Stimulated activated CD8-positive, alpha-beta memory T cell treated with anti-CD3 and anti-CD28 coated beads, Interleukin-7, amount 100 ng/mL, for 1 hour (primary cell): ENCODE data around the gene CCDC74A.
"Not testable (repeated sequence)": the region's sequence is repeated elsewhere in the genome, so short reads cannot be mapped to it uniquely, and the experiment has no call there.

Source experiments
- DNase-seq, 2 donors: peaks; one replicate each; pipeline ENCODE4 v3.0.0-alpha.2; 2020; ENCODE audit warnings: low read depth in 2 of 2

CCDC74A gene

GRCh38 chr2:131498321-131498973 lies 29.2 kb upstream of the CCDC74A start:
- not testable (repeated sequence) for DNase-seq

GRCh38 chr2:131503587-131503986 lies 24.1 kb upstream of the CCDC74A start:
- DNase-seq: not testable (repeated sequence)

GRCh38 chr2:131504082-131504750 lies 23.5 kb upstream of the CCDC74A start:
- not testable (repeated sequence) for DNase-seq

GRCh38 chr2:131509615-131510014 lies 18.1 kb upstream of the CCDC74A start:
- DNase-seq: no peak

DNA sequence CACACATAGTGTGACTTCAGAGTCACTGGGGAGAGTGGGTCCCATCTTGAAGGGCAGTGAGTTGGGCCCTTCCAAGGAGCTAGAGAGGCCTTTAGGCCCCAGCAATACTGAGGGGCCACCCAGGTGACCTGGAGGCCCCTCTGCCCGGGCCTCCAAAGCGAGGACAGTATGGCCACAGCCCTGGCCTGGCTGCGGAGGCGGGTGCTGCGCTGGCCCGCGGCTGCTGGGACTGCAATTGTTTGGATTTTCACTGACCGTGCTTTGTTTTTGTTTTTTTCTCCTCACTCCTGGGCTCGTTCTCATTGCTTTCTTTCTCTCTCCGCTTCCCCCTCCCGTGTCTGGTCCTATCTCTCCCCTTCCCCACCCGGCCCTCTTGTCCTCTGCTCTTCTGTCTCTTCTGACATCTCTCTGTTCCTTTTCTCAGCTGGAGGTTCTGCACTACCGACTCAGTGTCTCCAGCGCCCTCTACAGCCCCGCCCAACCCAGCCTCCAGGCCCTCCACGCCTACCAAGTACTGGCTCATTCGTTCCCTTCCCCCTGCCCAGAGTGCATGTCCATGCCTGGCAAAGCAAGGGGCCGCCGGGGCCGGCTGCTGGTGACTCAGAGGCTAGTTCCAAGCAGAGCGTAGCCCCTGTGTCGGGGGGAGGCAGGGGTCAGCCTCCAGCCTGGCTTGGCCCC lies 16.3 kb upstream of the CCDC74A start:
- not testable (repeated sequence) for DNase-seq

DNA sequence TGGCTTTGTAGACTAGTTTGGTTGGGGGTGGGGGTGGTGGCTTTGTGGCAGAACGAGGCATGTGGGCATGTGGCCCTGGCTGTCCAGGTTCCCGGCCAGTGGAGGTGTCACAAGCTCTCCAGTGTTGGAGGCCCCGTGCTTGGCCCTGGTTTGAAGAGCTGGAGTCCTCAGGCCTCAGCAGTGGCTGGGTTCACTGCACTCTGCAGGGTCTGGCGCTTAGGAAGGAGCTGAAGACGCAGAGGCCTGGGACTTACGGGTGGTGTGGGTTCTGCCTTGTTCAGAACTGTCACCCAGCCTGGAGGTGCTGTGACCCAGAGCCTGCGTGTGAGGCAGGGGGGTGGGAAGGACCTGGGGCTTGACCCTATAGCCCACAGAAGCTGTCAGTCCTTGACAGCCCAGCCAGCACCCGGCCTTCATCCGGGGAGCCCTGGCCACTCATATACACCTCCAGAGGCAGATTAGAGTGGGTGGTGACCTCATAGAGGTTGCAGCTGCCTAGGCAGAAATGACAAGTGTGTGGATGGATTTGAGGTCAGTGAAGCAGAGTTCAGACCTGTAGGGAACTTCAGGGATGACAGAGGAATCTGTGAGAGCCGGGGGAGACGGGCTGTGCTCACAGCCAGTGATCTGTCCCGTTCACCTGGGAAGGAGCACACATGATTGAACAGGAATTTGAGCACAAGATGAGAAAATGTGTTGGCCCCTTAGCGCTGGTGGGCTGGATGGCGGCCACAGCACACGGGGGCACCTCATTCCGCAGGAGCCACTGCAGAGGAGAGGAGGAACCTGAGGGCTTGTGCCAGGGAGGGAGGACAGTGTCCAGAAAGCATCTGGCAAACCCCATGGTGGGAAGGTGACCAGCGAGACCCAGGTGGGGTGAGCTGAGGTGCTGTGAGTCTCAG lies 15.5 kb upstream of the CCDC74A start:
- not testable (repeated sequence) for DNase-seq

GRCh38 chr2:131514408-131515166 lies 13.1 kb upstream of the CCDC74A start:
- DNase-seq: not testable (repeated sequence)

GRCh38 chr2:131515235-131515634 lies 12.5 kb upstream of the CCDC74A start:
- DNase-seq: not testable (repeated sequence)

DNA sequence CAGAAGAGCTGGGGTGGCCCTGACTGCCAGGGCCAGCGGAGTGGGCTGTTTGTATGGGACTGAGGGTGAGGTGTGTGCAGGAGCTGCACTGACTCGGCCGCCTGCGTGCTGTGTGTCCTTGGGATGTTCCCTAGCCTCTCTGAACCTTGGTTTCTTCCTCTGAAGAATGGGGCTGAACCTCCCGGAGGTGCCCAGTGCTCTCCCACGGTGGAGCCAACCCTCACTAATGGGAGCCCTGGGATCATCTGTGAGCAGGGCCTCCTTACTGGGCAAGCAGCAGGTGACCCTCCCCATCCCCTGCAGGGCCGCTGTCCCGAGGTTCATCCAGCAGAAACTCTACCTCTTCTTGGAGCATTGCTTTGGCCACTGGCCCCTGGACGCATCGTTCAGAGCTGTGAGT lies 11.7 kb upstream of the CCDC74A start:
- no peak for DNase-seq

GRCh38 chr2:131516621-131517020 lies 11.1 kb upstream of the CCDC74A start:
- not testable (repeated sequence) for DNase-seq

DNA sequence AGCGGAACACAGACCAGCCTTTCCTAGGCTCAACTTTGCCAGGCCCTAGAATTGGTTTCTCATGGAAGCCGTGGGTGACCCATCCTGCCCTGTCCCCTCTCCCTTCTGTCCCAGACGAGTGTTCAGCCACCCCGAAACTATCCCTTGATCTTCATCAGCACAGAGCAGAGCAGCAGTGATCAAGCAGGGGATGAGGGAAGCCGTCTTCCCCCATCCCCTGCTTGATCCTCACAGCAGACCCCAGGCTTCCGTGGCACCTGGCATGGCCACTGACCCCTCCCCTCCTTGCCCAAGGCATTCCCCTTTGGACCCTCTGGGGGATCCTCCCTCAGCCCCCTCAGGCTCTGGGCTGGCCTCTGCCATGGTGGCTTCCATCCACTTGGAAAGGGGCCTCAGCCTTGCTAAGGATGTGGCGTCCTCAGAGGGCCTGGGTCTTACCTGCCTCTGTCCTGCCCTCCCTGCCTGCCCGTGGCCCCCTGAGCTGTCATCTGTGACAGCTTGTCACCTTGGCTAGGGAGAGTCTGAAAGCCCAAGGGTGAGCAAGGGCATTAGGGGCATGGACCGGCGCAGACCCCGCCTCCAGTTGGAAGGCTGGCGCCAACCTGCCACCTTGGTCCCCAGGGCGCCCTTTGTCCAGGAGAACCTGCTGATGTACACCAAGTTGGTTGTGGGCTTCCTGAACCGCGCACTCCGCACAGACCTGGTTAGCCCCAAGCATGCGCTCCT lies 10.4 kb upstream of the CCDC74A start:
- no peak for DNase-seq

- not testable (repeated sequence) for DNase-seq
These were observed 9.8 kb upstream of the CCDC74A start for GRCh38 chr2:131517856-131518255.

GRCh38 chr2:131518531-131518930 lies 9.2 kb upstream of the CCDC74A start:
- not testable (repeated sequence) for DNase-seq

GRCh38 chr2:131519466-131519865 lies 8.2 kb upstream of the CCDC74A start:
- DNase-seq: no peak

GRCh38 chr2:131519871-131520470 lies 7.7 kb upstream of the CCDC74A start:
- DNase-seq: not testable (repeated sequence)

DNA sequence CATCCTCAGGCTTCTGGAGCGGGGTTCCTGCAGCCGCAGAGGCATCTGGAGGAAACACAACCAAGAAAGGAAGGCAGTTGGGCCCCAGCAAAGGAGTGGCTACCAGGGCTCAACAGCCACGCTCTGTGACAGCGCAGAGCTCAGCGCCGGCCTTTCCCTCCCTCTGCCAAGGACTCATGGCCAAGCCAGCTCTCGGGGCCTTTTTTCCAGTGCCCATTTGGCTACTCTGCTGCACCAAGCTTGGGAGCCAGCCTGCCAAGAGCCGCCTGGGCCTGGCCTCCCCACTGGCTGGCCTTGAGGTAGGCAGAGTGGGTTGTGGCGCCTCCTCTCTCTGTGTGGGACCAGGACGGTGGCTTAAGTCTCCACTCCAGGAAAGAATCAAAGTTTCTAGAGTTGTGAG lies 7.2 kb upstream of the CCDC74A start:
- DNase-seq: no peak

DNA sequence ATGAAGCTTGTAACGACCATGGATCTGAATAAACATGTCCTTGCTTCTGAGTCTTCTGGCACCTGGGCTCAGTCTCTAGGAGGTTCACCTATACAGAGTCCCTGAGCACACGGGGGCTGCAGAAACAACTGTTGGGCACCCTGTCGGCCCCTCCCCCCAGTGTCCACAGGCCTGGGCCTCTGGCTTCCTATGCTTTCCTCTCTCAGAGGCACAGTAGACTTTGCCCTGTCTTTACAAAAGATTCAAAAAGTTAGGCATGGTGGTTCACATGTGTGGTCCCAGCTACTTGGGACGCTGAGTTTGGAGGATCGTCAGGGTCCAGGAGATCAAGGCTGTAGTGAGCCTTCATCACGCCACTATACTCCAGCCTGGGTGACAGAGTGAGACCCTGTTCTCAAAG lies 6.2 kb upstream of the CCDC74A start:
- DNase-seq: not testable (repeated sequence)

GRCh38 chr2:131521961-131522781 lies 5.5 kb upstream of the CCDC74A start:
- no peak for DNase-seq

- not testable (repeated sequence) for DNase-seq
These were observed 2.4 kb upstream of the CCDC74A start for GRCh38 chr2:131525256-131525655.
